Measurements from ENCODE around the gene SH3BP5L.

DNA sequence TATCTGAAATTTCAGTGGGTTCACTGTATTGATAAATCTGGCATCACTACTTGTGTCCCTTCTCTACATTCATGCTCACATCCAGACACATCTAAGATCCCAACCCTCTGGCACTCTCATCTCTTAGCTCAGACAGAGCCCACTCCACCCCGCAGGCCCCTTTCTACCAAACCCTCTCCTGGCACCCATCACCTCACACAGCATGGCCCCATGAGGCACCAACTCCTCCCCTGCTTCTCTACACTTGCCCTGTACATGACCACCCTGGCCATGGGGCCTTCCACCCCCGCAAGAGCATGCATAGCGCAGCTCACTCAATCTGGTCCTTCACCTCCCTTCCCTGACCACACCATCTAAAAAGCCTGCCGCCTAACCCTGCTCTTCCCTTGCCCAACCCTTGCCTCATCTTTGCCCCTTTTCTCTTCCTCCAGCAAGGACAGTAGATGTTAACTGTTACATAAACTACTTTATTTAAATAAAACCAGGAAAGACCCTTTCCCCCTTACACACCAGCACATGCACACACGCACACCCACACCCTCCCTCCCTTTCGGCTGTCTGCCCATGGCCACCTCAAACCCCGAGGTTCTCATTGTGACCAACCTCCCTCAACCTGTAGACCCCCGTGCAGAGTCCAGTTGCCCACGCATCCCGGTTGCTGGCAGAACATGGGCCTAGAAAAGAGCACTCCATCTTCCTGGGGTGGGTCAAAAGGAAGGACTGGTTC is 15.6 kb downstream of the SH3BP5L start:
- TF ChIP-seq POLR2A (IDR thresholded peaks at IDR 0.05) (no peak), POLR2AphosphoS5 (IDR thresholded peaks at IDR 0.05) (no peak)
- TF ChIP-seq, protein P1, sequence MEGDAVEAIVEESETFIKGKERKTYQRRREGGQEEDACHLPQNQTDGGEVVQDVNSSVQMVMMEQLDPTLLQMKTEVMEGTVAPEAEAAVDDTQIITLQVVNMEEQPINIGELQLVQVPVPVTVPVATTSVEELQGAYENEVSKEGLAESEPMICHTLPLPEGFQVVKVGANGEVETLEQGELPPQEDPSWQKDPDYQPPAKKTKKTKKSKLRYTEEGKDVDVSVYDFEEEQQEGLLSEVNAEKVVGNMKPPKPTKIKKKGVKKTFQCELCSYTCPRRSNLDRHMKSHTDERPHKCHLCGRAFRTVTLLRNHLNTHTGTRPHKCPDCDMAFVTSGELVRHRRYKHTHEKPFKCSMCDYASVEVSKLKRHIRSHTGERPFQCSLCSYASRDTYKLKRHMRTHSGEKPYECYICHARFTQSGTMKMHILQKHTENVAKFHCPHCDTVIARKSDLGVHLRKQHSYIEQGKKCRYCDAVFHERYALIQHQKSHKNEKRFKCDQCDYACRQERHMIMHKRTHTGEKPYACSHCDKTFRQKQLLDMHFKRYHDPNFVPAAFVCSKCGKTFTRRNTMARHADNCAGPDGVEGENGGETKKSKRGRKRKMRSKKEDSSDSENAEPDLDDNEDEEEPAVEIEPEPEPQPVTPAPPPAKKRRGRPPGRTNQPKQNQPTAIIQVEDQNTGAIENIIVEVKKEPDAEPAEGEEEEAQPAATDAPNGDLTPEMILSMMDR (IDR thresholded peaks at IDR 0.05): no peak

Measured in suprapubic skin (tissue), 4 donors.